Measurements from ENCODE around the gene SLC25A45. TPM values are rescaled to one million over a fixed set of nuclear protein-coding genes. Genes with fewer than 3 reads are reported as not detected.
A peak's percentile ranks its signal among the peaks of the same experiment; 100 is the strongest.

SLC25A45 gene
- total RNA-seq, 2 experiments from 2014 or later = 40.0 to 40.8 TPM

GRCh38 chr11:65430406-65431217 is 48.2 kb upstream of the SLC25A45 start:
- Histone ChIP-seq H3K4me3 (ENCODE audit: low read length) (peak overlapping the region; percentile 86), H3K27ac (ENCODE audit: low read depth in 1 of 2, low read length in 2 of 2) (peak overlapping the region; percentile 91 to 99), H3K9me3 (ENCODE audit: control insufficient read depth in 1 of 2, insufficient read depth in 1 of 2, low read length in 2 of 2) (no peaks in the 10 kb centered on the region), H3K36me3 (ENCODE audit: insufficient read depth, low read length) (peaks cover 35% of the 10 kb centered on the region), H3K27me3 (ENCODE audit: control insufficient read depth in 1 of 2, insufficient read depth in 2 of 2, low read length in 2 of 2) (no peaks in the 10 kb centered on the region), H3K4me1 (ENCODE audit: insufficient read depth, low read length) (peaks cover 48% of the 10 kb centered on the region)
- Mint-ChIP-seq H3K4me3 (peak overlapping the region; percentile 79), H3K27ac (peak overlapping the region; percentile 96), H3K36me3 (ENCODE audit: low read depth) (peaks cover 57% of the 10 kb centered on the region), H3K4me1 (ENCODE audit: low read depth) (peaks cover 94% of the 10 kb centered on the region), H3K9me3 (no peaks in the 10 kb centered on the region), H3K27me3 (no peaks in the 10 kb centered on the region)
- peak in 5 of 14 experiments; percentile 23 to 69 (median 46) for DNase-seq
- ChIA-PET POLR2A (interaction anchor here (1.0 to 20.7 kb wide), 13 partner anchors 10 to 169 kb away, joined by 3 to 3042 read pairs (median 5); partner anchors contain the start of genes FAM89B, FRMD8, MALAT1 and NEAT1), CTCF (interaction anchor here (1.0 kb wide), 2 partner anchors 12 to 14 kb away, joined by 4 to 5 read pairs; no protein-coding TSS in a partner anchor)
- intact Hi-C loops (cut with DNase I, micrococcal nuclease) = loop anchor here in 1 of 2 experiments (1.0 to 2.0 kb wide), 2 partner anchors 42 to 48 kb away; partner anchors contain the start of gene SLC25A45
- TF ChIP-seq CTCF (IDR thresholded peaks at IDR 0.05) = no peak
- peak; percentile 13 for ATAC-seq (ENCODE audit: poor library complexity)

GRCh38 chr11:65429724-65430405 is 47.4 kb upstream of the SLC25A45 start:
- ATAC-seq (ENCODE audit: poor library complexity) (no peak), DNase-seq (peak in 8 of 14 experiments; percentile 44 to 79 (median 62))
- Histone ChIP-seq H3K4me3 (ENCODE audit: low read length) (peak overlapping the region; percentile 86), H3K36me3 (ENCODE audit: insufficient read depth, low read length) (peaks cover 28% of the 10 kb centered on the region), H3K4me1 (ENCODE audit: insufficient read depth, low read length) (peaks cover 44% of the 10 kb centered on the region), H3K27ac (ENCODE audit: low read depth in 1 of 2, low read length in 2 of 2) (peak overlapping the region; percentile 91 to 99), H3K27me3 (ENCODE audit: control insufficient read depth in 1 of 2, insufficient read depth in 2 of 2, low read length in 2 of 2) (no peaks in the 10 kb centered on the region), H3K9me3 (ENCODE audit: control insufficient read depth in 1 of 2, insufficient read depth in 1 of 2, low read length in 2 of 2) (no peaks in the 10 kb centered on the region)
- no peaks in the 10 kb centered on the region for H3K27me3 Mint-ChIP-seq
- TF ChIP-seq CTCF (IDR thresholded peaks at IDR 0.05) = no peak
- peak overlapping the region; percentile 79 for H3K4me3 Mint-ChIP-seq
- no peaks in the 10 kb centered on the region for H3K9me3 Mint-ChIP-seq
- CTCF ChIA-PET = interaction anchor here (1.0 to 1.8 kb wide), 3 partner anchors 12 to 39 kb away, joined by 4 to 5 read pairs (median 4); no protein-coding TSS in a partner anchor
- peak overlapping the region; percentile 96 for H3K27ac Mint-ChIP-seq
- peaks cover 91% of the 10 kb centered on the region for H3K4me1 Mint-ChIP-seq (ENCODE audit: low read depth)
- intact Hi-C loops (cut with DNase I, micrococcal nuclease) = loop anchor here in 1 of 2 experiments (2.0 kb wide), 1 partner anchor 43 kb away; no protein-coding TSS in a partner anchor
- peaks cover 57% of the 10 kb centered on the region for H3K36me3 Mint-ChIP-seq (ENCODE audit: low read depth)
- POLR2A ChIA-PET = interaction anchor here (1.0 to 20.7 kb wide), 13 partner anchors 11 to 168 kb away, joined by 3 to 3042 read pairs (median 5); partner anchors contain the start of genes FAM89B, FRMD8, MALAT1 and NEAT1

- ATAC-seq (ENCODE audit: poor library complexity) (no peak), DNase-seq (peak in 4 of 14 experiments; percentile 32 to 44 (median 40))
- peaks cover 44% of the 10 kb centered on the region for H3K4me1 ChIP-seq (ENCODE audit: insufficient read depth, low read length)
- Mint-ChIP-seq H3K27ac (peak overlapping the region; percentile 96), H3K9me3 (no peaks in the 10 kb centered on the region), H3K4me1 (ENCODE audit: low read depth) (peaks cover 88% of the 10 kb centered on the region), H3K36me3 (ENCODE audit: low read depth) (peaks cover 57% of the 10 kb centered on the region), H3K27me3 (no peaks in the 10 kb centered on the region), H3K4me3 (peak overlapping the region; percentile 79)
- CTCF ChIA-PET = interaction anchor here (1.0 to 2.2 kb wide), 3 partner anchors 12 to 40 kb away, joined by 4 to 9 read pairs (median 4); no protein-coding TSS in a partner anchor
- peaks cover 21% of the 10 kb centered on the region for H3K36me3 ChIP-seq (ENCODE audit: insufficient read depth, low read length)
- TF ChIP-seq CTCF (IDR thresholded peaks at IDR 0.05) = no peak
- POLR2A ChIA-PET = interaction anchor here (0.9 to 20.7 kb wide), 4 partner anchors 12 to 74 kb away, joined by 4 to 3042 read pairs (median 135); partner anchors contain the start of genes MALAT1 and NEAT1
- peak overlapping the region; percentile 86 for H3K4me3 ChIP-seq (ENCODE audit: low read length)
- intact Hi-C loops (cut with DNase I, micrococcal nuclease) = no loop called here
- peak overlapping the region; percentile 91 to 99 for H3K27ac ChIP-seq (ENCODE audit: low read depth in 1 of 2, low read length in 2 of 2)
- no peaks in the 10 kb centered on the region for H3K9me3 ChIP-seq (ENCODE audit: control insufficient read depth in 1 of 2, insufficient read depth in 1 of 2, low read length in 2 of 2)
- no peaks in the 10 kb centered on the region for H3K27me3 ChIP-seq (ENCODE audit: control insufficient read depth in 1 of 2, insufficient read depth in 2 of 2, low read length in 2 of 2)
Measured at GRCh38 chr11:65429068-65429681, 46.7 kb upstream of the SLC25A45 start.

All from CD4-positive, alpha-beta T cell (primary cell).